ENCODE results near the gene ABLIM1. TPM values are rescaled to one million over a fixed set of nuclear protein-coding genes. Genes with fewer than 3 reads are reported as not detected.
A peak's percentile ranks its signal among the peaks of the same experiment; 100 is the strongest.

ABLIM1 gene
- total RNA-seq, 1 donor from 2014 or later, result 39.8 TPM

GRCh38 chr10:114478281-114478680 is 179.8 kb downstream of the ABLIM1 start:
- H2AFZ ChIP-seq (replicated peaks), result no peak overlapping the region
- TF ChIP-seq CTCF (IDR thresholded peaks at IDR 0.05) (no peak), EZH2phosphoT487 (IDR thresholded peaks at IDR 0.05) (no peak), EZH2 (IDR thresholded peaks at IDR 0.05) (no peak)
- Mint-ChIP-seq H3K27me3 (ENCODE audit: insufficient read depth, low read depth) (no peaks in the 10 kb centered on the region), H3K9me3 (no peaks in the 10 kb centered on the region), H3K4me3 (no peak overlapping the region), H3K27ac (no peak overlapping the region), H3K4me1 (peaks cover 11% of the 10 kb centered on the region), H3K36me3 (peaks cover 12% of the 10 kb centered on the region)
- no peak overlapping the region for H3K4me2 ChIP-seq
- H4K20me1 ChIP-seq (ENCODE audit: low read depth), result no peaks in the 10 kb centered on the region
- no peaks in the 10 kb centered on the region for H3K36me3 ChIP-seq
- no peak overlapping the region for H3K4me3 ChIP-seq
- H3K9me3 ChIP-seq (ENCODE audit: low read depth), result no peaks in the 10 kb centered on the region
- H3K79me2 ChIP-seq (ENCODE audit: low read depth), result no peaks in the 10 kb centered on the region
- no peaks in the 10 kb centered on the region for H3F3A ChIP-seq (ENCODE audit: low read depth)
- no peaks in the 10 kb centered on the region for H3K27me3 ChIP-seq
- no peak overlapping the region for H3K9ac ChIP-seq
- no peak for DNase-seq (ENCODE audit: low spot score)
- no peak overlapping the region for H3K27ac ChIP-seq
- H3K4me1 ChIP-seq, result no peaks in the 10 kb centered on the region

GRCh38 chr10:114477285-114477684 is 180.8 kb downstream of the ABLIM1 start:
- Mint-ChIP-seq H3K27ac (peak overlapping the region; percentile 47), H3K27me3 (ENCODE audit: insufficient read depth, low read depth) (no peaks in the 10 kb centered on the region), H3K4me3 (no peak overlapping the region), H3K4me1 (peaks cover 21% of the 10 kb centered on the region), H3K36me3 (peaks cover 12% of the 10 kb centered on the region), H3K9me3 (no peaks in the 10 kb centered on the region)
- no peak overlapping the region for H3K4me3 ChIP-seq
- no peak overlapping the region for H2AFZ ChIP-seq (replicated peaks)
- no peaks in the 10 kb centered on the region for H3F3A ChIP-seq (ENCODE audit: low read depth)
- no peak overlapping the region for H3K27ac ChIP-seq
- no peak overlapping the region for H3K4me2 ChIP-seq
- H3K4me1 ChIP-seq, result no peaks in the 10 kb centered on the region
- TF ChIP-seq EZH2phosphoT487 (IDR thresholded peaks at IDR 0.05) (no peak), EZH2 (IDR thresholded peaks at IDR 0.05) (no peak), CTCF (IDR thresholded peaks at IDR 0.05) (no peak)
- no peaks in the 10 kb centered on the region for H3K9me3 ChIP-seq (ENCODE audit: low read depth)
- no peak overlapping the region for H3K9ac ChIP-seq
- H3K36me3 ChIP-seq, result no peaks in the 10 kb centered on the region
- H3K27me3 ChIP-seq, result no peaks in the 10 kb centered on the region
- no peaks in the 10 kb centered on the region for H4K20me1 ChIP-seq (ENCODE audit: low read depth)
- no peaks in the 10 kb centered on the region for H3K79me2 ChIP-seq (ENCODE audit: low read depth)
- no peak for DNase-seq (ENCODE audit: low spot score)

GRCh38 chr10:114474989-114475388 is 183.1 kb downstream of the ABLIM1 start:
- H2AFZ ChIP-seq (replicated peaks), result no peak overlapping the region
- no peaks in the 10 kb centered on the region for H3K27me3 ChIP-seq
- no peaks in the 10 kb centered on the region for H3K27me3 Mint-ChIP-seq (ENCODE audit: insufficient read depth, low read depth)
- no peak overlapping the region for H3K27ac Mint-ChIP-seq
- H3K9me3 Mint-ChIP-seq, result no peaks in the 10 kb centered on the region
- no peak overlapping the region for H3K9ac ChIP-seq
- no peak overlapping the region for H3K27ac ChIP-seq
- no peak for DNase-seq (ENCODE audit: low spot score)
- H3K4me1 Mint-ChIP-seq, result peaks cover 20% of the 10 kb centered on the region
- no peaks in the 10 kb centered on the region for H3K79me2 ChIP-seq (ENCODE audit: low read depth)
- H3K4me2 ChIP-seq, result no peak overlapping the region
- no peaks in the 10 kb centered on the region for H3K36me3 ChIP-seq
- no peak overlapping the region for H3K4me3 Mint-ChIP-seq
- peaks cover 5% of the 10 kb centered on the region for H3K36me3 Mint-ChIP-seq
- H3K9me3 ChIP-seq (ENCODE audit: low read depth), result no peaks in the 10 kb centered on the region
- no peak overlapping the region for H3K4me3 ChIP-seq
- H3K4me1 ChIP-seq, result no peaks in the 10 kb centered on the region
- TF ChIP-seq EZH2 (IDR thresholded peaks at IDR 0.05) (no peak), CTCF (IDR thresholded peaks at IDR 0.05) (no peak), EZH2phosphoT487 (IDR thresholded peaks at IDR 0.05) (no peak)
- H3F3A ChIP-seq (ENCODE audit: low read depth), result peaks cover 4% of the 10 kb centered on the region
- peaks cover 12% of the 10 kb centered on the region for H4K20me1 ChIP-seq (ENCODE audit: low read depth)

Measured in neural progenitor cell (in vitro differentiated cells).